HG03196 (cell line): ENCODE data around the gene UBAP2L.
"Not testable (repeated sequence)": the region's sequence is repeated elsewhere in the genome, so short reads cannot be mapped to it uniquely, and the experiment has no call there.

Experiments used
- ATAC-seq: cut with Tn5 transposase; IDR thresholded peaks from one replicate; pipeline ENCODE4 v1.9.1; 2021; ENCODE audit not compliant: unreplicated experiment

Gene UBAP2L

GRCh38 chr1:154307670-154308270 is 87.0 kb downstream of the UBAP2L start:
- ATAC-seq, result not testable (repeated sequence)

GRCh38 chr1:154309136-154309535 is 88.4 kb downstream of the UBAP2L start:
- not testable (repeated sequence) for ATAC-seq

GRCh38 chr1:154312229-154313065 is 91.7 kb downstream of the UBAP2L start:
- ATAC-seq, result not testable (repeated sequence)

GRCh38 chr1:154313066-154313356 is 92.3 kb downstream of the UBAP2L start:
- no peak for ATAC-seq

- ATAC-seq, result not testable (repeated sequence)
Measured at GRCh38 chr1:154314226-154314625, 93.5 kb downstream of the UBAP2L start.

- no peak for ATAC-seq
Measured at GRCh38 chr1:154316704-154317103, 95.9 kb downstream of the UBAP2L start.

- ATAC-seq, result no peak
Measured at GRCh38 chr1:154318386-154318785, 97.6 kb downstream of the UBAP2L start.
